ENCODE data around the gene ZNF652. TPM values are rescaled to one million over a fixed set of nuclear protein-coding genes. Genes with fewer than 3 reads are reported as not detected.

ZNF652 gene
- total RNA-seq, 1 donor from 2014 or later, result 42.7 TPM

GRCh38 chr17:49353607-49354006 is 8.4 kb downstream of the ZNF652 start:
- Histone ChIP-seq H3K36me3 (no peaks in the 10 kb centered on the region), H3K27ac (no peak overlapping the region), H3K9me3 (no peaks in the 10 kb centered on the region), H3K4me3 (no peak overlapping the region), H3K27me3 (no peaks in the 10 kb centered on the region), H3K4me1 (peaks cover 55% of the 10 kb centered on the region)
- intact Hi-C loops (cut with DNase I), result no loop called here
- DNase-seq (ENCODE audit: extremely low spot score in 2 of 2), result no peak
- TF ChIP-seq POLR2AphosphoS5 (IDR thresholded peaks at IDR 0.05; ENCODE audit: insufficient read depth in 1 of 2, low read depth in 1 of 2) (no peak), CTCF (IDR thresholded peaks at IDR 0.05) (no peak), POLR2A (IDR thresholded peaks at IDR 0.05) (no peak)

GRCh38 chr17:49352587-49353154 is 9.4 kb downstream of the ZNF652 start:
- DNase-seq (ENCODE audit: extremely low spot score in 2 of 2), result no peak
- no peak overlapping the region for H3K27ac ChIP-seq
- TF ChIP-seq CTCF (IDR thresholded peaks at IDR 0.05), result no peak
- no peak for TF ChIP-seq POLR2AphosphoS5 (IDR thresholded peaks at IDR 0.05; ENCODE audit: insufficient read depth in 1 of 2, low read depth in 1 of 2)
- no peak for TF ChIP-seq POLR2A (IDR thresholded peaks at IDR 0.05)

GRCh38 chr17:49351572-49352140 is 10.4 kb downstream of the ZNF652 start:
- no peak overlapping the region for H3K4me3 ChIP-seq
- H3K36me3 ChIP-seq, result no peaks in the 10 kb centered on the region
- peaks cover 46% of the 10 kb centered on the region for H3K4me1 ChIP-seq
- DNase-seq (ENCODE audit: extremely low spot score in 2 of 2), result no peak
- no peaks in the 10 kb centered on the region for H3K9me3 ChIP-seq
- no peak overlapping the region for H3K27ac ChIP-seq
- no peaks in the 10 kb centered on the region for H3K27me3 ChIP-seq
- no peak for TF ChIP-seq CTCF (IDR thresholded peaks at IDR 0.05)
- no peak for TF ChIP-seq POLR2AphosphoS5 (IDR thresholded peaks at IDR 0.05; ENCODE audit: insufficient read depth in 1 of 2, low read depth in 1 of 2)
- no peak for TF ChIP-seq POLR2A (IDR thresholded peaks at IDR 0.05)
- intact Hi-C loops (cut with DNase I), result no loop called here

More at GRCh38 chr17:49352587-49353154, 9.4 kb downstream of the ZNF652 start:
- H3K4me3 ChIP-seq, result no peak overlapping the region
- H3K36me3 ChIP-seq, result no peaks in the 10 kb centered on the region
- H3K27me3 ChIP-seq, result no peaks in the 10 kb centered on the region
- intact Hi-C loops (cut with DNase I), result no loop called here
- H3K9me3 ChIP-seq, result no peaks in the 10 kb centered on the region
- peaks cover 48% of the 10 kb centered on the region for H3K4me1 ChIP-seq

GRCh38 chr17:49349541-49349940 is 12.5 kb downstream of the ZNF652 start:
- TF ChIP-seq CTCF (IDR thresholded peaks at IDR 0.05), result no peak
- TF ChIP-seq POLR2A (IDR thresholded peaks at IDR 0.05), result no peak
- TF ChIP-seq POLR2AphosphoS5 (IDR thresholded peaks at IDR 0.05; ENCODE audit: insufficient read depth in 1 of 2, low read depth in 1 of 2), result no peak
- Histone ChIP-seq H3K27me3 (no peaks in the 10 kb centered on the region), H3K36me3 (no peaks in the 10 kb centered on the region), H3K27ac (no peak overlapping the region), H3K4me1 (peaks cover 55% of the 10 kb centered on the region), H3K9me3 (no peaks in the 10 kb centered on the region), H3K4me3 (no peak overlapping the region)
- DNase-seq (ENCODE audit: extremely low spot score in 2 of 2), result no peak
- intact Hi-C loops (cut with DNase I), result no loop called here

- DNase-seq (ENCODE audit: extremely low spot score in 2 of 2), result no peak
- intact Hi-C loops (cut with DNase I), result no loop called here
- Histone ChIP-seq H3K27ac (no peak overlapping the region), H3K27me3 (no peaks in the 10 kb centered on the region), H3K4me1 (peaks cover 58% of the 10 kb centered on the region), H3K36me3 (no peaks in the 10 kb centered on the region), H3K9me3 (no peaks in the 10 kb centered on the region), H3K4me3 (no peak overlapping the region)
- no peak for TF ChIP-seq POLR2AphosphoS5 (IDR thresholded peaks at IDR 0.05; ENCODE audit: insufficient read depth in 1 of 2, low read depth in 1 of 2)
- TF ChIP-seq POLR2A (IDR thresholded peaks at IDR 0.05), result no peak
- no peak for TF ChIP-seq CTCF (IDR thresholded peaks at IDR 0.05)
Observed at GRCh38 chr17:49344914-49345313, 17.1 kb downstream of the ZNF652 start.

All from vagina (tissue), 2 donors.